ENCODE measurements around the gene DPYSL5. TPM values are rescaled to one million over a fixed set of nuclear protein-coding genes. Genes with fewer than 3 reads are reported as not detected.

The DPYSL5 gene
- total RNA-seq, 1 donor from 2014 or later = 0.72 TPM

GRCh38 chr2:26988058-26988860 lies 140.3 kb downstream of the DPYSL5 start:
- DNase-seq (ENCODE audit: low spot score) = no peak

GRCh38 chr2:26989156-26989555 lies 141.2 kb downstream of the DPYSL5 start:
- no peak for DNase-seq (ENCODE audit: low spot score)

GRCh38 chr2:26991717-26992116 lies 143.8 kb downstream of the DPYSL5 start:
- DNase-seq (ENCODE audit: low spot score) = no peak

GRCh38 chr2:26993768-26994167 lies 145.8 kb downstream of the DPYSL5 start:
- DNase-seq (ENCODE audit: low spot score) = no peak

- no peak for DNase-seq (ENCODE audit: low spot score)
Measured at GRCh38 chr2:26994983-26995382, 147.1 kb downstream of the DPYSL5 start.

- DNase-seq (ENCODE audit: low spot score) = no peak
Measured at GRCh38 chr2:26997394-26997793, 149.5 kb downstream of the DPYSL5 start.

- no peak for DNase-seq (ENCODE audit: low spot score)
Measured at GRCh38 chr2:26998323-26998722, 150.4 kb downstream of the DPYSL5 start.

Other genes with a start within 250 kb of the DPYSL5 start
- not detected for gene CIB4, start 206.8 kb upstream of the DPYSL5 start, total RNA-seq (ENCODE audit: insufficient read depth, low replicate concordance)
- 11.8 TPM for gene KCNK3, start 155.4 kb upstream of the DPYSL5 start, total RNA-seq (ENCODE audit: insufficient read depth, low replicate concordance)
- gene SLC35F6, start 83.8 kb upstream of the DPYSL5 start, total RNA-seq (ENCODE audit: insufficient read depth, low replicate concordance) = 13.2 TPM
- gene CENPA, start 62.1 kb upstream of the DPYSL5 start, total RNA-seq (ENCODE audit: insufficient read depth, low replicate concordance) = 4.1 TPM
- gene MAPRE3, start 122.5 kb downstream of the DPYSL5 start, total RNA-seq (ENCODE audit: insufficient read depth, low replicate concordance) = 4.1 TPM
- 28.2 TPM for gene TMEM214, start 184.8 kb downstream of the DPYSL5 start, total RNA-seq (ENCODE audit: insufficient read depth, low replicate concordance)
- gene AGBL5, start 203.5 kb downstream of the DPYSL5 start, total RNA-seq (ENCODE audit: insufficient read depth, low replicate concordance) = 5.5 TPM
- 441 TPM for gene OST4, start 223.5 kb downstream of the DPYSL5 start, total RNA-seq (ENCODE audit: insufficient read depth, low replicate concordance)
- gene EMILIN1, start 230.5 kb downstream of the DPYSL5 start, total RNA-seq (ENCODE audit: insufficient read depth, low replicate concordance) = 287 TPM
- gene KHK, start 238.6 kb downstream of the DPYSL5 start, total RNA-seq (ENCODE audit: insufficient read depth, low replicate concordance) = 3.4 TPM

Data from umbilical cord (tissue), 2 donors.